ENCODE measurements around the gene IQCH. TPM values are rescaled to one million over a fixed set of nuclear protein-coding genes. Genes with fewer than 3 reads are reported as not detected.

The IQCH gene
- total and polyA plus RNA-seq, 2 of the 4 experiments (the other 2 are of a cell fraction) = 0.60 to 2.5 TPM

DNA sequence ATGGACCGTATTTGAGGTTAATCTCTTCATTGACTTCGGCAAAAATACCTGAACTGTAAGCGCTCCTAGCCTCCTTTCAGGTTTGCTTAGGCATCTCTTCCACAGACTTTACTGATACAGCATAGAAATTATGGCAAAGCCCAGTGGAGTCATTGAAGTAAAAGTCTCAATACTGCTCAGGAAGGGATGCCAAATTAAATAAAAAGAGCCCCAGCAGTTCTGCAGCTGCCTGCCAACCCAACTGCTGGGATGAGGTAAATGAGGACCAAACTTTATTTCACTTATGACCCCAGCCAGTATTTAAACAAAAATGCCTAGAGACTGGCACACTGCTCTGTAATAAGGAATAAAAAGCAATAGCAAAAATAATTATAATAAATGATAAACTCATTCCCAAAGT lies 65.4 kb downstream of the IQCH start:
- TF ChIP-seq CHD1 (IDR thresholded peaks at IDR 0.05; ENCODE audit: low read depth, low read length) (no peak), SMC3 (IDR thresholded peaks at IDR 0.05; ENCODE audit: low read depth, low read length) (no peak)
- TF ChIP-seq, protein P1, sequence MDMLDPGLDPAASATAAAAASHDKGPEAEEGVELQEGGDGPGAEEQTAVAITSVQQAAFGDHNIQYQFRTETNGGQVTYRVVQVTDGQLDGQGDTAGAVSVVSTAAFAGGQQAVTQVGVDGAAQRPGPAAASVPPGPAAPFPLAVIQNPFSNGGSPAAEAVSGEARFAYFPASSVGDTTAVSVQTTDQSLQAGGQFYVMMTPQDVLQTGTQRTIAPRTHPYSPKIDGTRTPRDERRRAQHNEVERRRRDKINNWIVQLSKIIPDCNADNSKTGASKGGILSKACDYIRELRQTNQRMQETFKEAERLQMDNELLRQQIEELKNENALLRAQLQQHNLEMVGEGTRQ (IDR thresholded peaks at IDR 0.05; ENCODE audit: low read depth, low read length) = no peak
- no peak overlapping the region for H2BK5ac ChIP-seq (ENCODE audit: low read depth, low read length, poor library complexity, severe bottlenecking)
- H3K9ac ChIP-seq (ENCODE audit: low read depth, low read length) = no peak overlapping the region
- no peak overlapping the region for H3K14ac ChIP-seq (replicated peaks; ENCODE audit: low read depth, low read length)
- H2BK15ac ChIP-seq (ENCODE audit: low read depth, low read length) = no peak overlapping the region
- no peak overlapping the region for H2AK5ac ChIP-seq (ENCODE audit: low read depth, low read length)
- no peak overlapping the region for H4K8ac ChIP-seq (ENCODE audit: low read depth in 2 of 2, low read length in 2 of 2)
- 0 out of 2 replicates have a peak, but pooled peaks cover 2% of the 10 kb centered on the region for H3K4me1 ChIP-seq (ENCODE audit: control insufficient read depth, insufficient read depth, low read length)
- no peak overlapping the region for H2AK9ac ChIP-seq (replicated peaks; ENCODE audit: low read depth, low read length, poor library complexity)
- no peak overlapping the region for H3K4ac ChIP-seq (ENCODE audit: low read depth, low read length)
- no peak overlapping the region for H3K27ac ChIP-seq (ENCODE audit: insufficient read depth, low read length)
- dilution Hi-C loops (cut with HindIII; ENCODE audit: low sequenced_read_pairs, unreplicated experiment) = no loop called here
- no CpG with 5 or more reads among the region's 3 CpGs for WGBS, 2 experiments (ENCODE audit: extremely low coverage in 2 of 2, insufficient read length in 1 of 2)
- DNase-seq (no peak), ATAC-seq (ENCODE audit: low read depth) (no peak)
- CTCF ChIA-PET = no interaction called here
- no peak overlapping the region for H2AFZ ChIP-seq (replicated peaks; ENCODE audit: low read length, poor library complexity)
- H3K56ac ChIP-seq (ENCODE audit: extremely low read depth, insufficient read depth, low read length) = no peak overlapping the region
- intact Hi-C loops (cut with micrococcal nuclease) = no loop called here
- H4K20me1 ChIP-seq (ENCODE audit: insufficient read depth, low read length) = no peaks in the 10 kb centered on the region
- no peaks in the 10 kb centered on the region for H3K9me3 ChIP-seq (ENCODE audit: control insufficient read depth, insufficient read depth, low read length)
- no peaks in the 10 kb centered on the region for H3K9me1 ChIP-seq (ENCODE audit: insufficient read depth, low read length)
- H3K4me3 ChIP-seq (ENCODE audit: insufficient read depth, low read depth, low read length) = no peak overlapping the region
- H3K27me3 ChIP-seq (ENCODE audit: control insufficient read depth, insufficient read depth, low read length) = peaks cover 9% of the 10 kb centered on the region
- POLR2A ChIA-PET (ENCODE audit: unreplicated experiment) = no interaction called here
- no peak overlapping the region for H3K4me2 ChIP-seq (ENCODE audit: low read depth, low read length)
- H3K18ac ChIP-seq (ENCODE audit: low read depth, low read length) = no peak overlapping the region
- H2BK120ac ChIP-seq (ENCODE audit: low read depth, low read length) = no peak overlapping the region
- H4K91ac ChIP-seq (ENCODE audit: insufficient read depth, low read depth, low read length) = no peak overlapping the region
- no peak overlapping the region for H2BK20ac ChIP-seq (ENCODE audit: low read depth, low read length)
- H4K5ac ChIP-seq (ENCODE audit: low read depth, low read length) = no peak overlapping the region
- BruUV-seq (replicated peaks) = no TSS peak
- no peaks in the 10 kb centered on the region for H3K79me1 ChIP-seq (ENCODE audit: low read depth in 1 of 2, low read length in 2 of 2)
- no peak overlapping the region for H3K23ac ChIP-seq (ENCODE audit: low read depth, low read length)
- H3K36me3 ChIP-seq (ENCODE audit: control insufficient read depth, insufficient read depth, low read length) = no peaks in the 10 kb centered on the region
- in situ Hi-C loops (cut with MboI; ENCODE audit: low sequenced_read_pairs) = no loop called here
